ENCODE results near the gene ZBTB7A.
A peak's percentile ranks its signal among the peaks of the same experiment; 100 is the strongest.

Gene ZBTB7A

DNA sequence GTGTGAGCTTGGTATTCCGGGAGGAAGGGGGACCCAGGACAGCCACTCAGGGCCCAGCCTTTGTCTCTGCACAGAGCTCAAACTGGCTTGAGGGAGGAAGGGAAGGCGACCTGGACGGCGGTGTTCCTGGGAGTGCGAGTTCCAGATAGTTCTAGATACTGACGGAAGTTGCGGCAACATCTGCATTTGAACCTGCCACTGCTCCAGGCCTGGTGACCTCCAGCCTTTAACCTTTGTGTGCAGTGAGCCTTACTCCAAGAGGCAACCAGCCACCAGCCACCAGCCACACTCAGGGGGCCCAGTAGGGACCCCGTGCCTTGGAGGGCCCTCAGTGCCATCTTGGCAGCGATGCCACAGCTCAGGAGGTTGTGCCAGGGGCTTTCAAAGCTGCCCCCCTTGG is 15.5 kb upstream of the ZBTB7A start:
- Histone ChIP-seq H2AFZ (ENCODE audit: low read depth) (no peak overlapping the region), H3K4me1 (ENCODE audit: low read depth, poor library complexity, severe bottlenecking) (peaks cover 15% of the 10 kb centered on the region), H3K4me3 (IDR thresholded peaks at IDR 0.05; ENCODE audit: insufficient read depth, low read depth, low read length) (no peak overlapping the region), H3K9ac (no peak overlapping the region), H3K27ac (no peak overlapping the region), H3K36me3 (ENCODE audit: insufficient read depth) (no peaks in the 10 kb centered on the region), H3K4me2 (no peak overlapping the region), H3K79me2 (ENCODE audit: insufficient read depth, low read depth) (no peaks in the 10 kb centered on the region), H3K27me3 (ENCODE audit: insufficient read depth, low read depth) (no peaks in the 10 kb centered on the region), H4K20me1 (ENCODE audit: insufficient read depth) (no peaks in the 10 kb centered on the region)
- TF ChIP-seq, protein P1, sequence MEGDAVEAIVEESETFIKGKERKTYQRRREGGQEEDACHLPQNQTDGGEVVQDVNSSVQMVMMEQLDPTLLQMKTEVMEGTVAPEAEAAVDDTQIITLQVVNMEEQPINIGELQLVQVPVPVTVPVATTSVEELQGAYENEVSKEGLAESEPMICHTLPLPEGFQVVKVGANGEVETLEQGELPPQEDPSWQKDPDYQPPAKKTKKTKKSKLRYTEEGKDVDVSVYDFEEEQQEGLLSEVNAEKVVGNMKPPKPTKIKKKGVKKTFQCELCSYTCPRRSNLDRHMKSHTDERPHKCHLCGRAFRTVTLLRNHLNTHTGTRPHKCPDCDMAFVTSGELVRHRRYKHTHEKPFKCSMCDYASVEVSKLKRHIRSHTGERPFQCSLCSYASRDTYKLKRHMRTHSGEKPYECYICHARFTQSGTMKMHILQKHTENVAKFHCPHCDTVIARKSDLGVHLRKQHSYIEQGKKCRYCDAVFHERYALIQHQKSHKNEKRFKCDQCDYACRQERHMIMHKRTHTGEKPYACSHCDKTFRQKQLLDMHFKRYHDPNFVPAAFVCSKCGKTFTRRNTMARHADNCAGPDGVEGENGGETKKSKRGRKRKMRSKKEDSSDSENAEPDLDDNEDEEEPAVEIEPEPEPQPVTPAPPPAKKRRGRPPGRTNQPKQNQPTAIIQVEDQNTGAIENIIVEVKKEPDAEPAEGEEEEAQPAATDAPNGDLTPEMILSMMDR (conservative IDR thresholded peaks at IDR 0.05; ENCODE audit: low read depth, low read length): no peak

DNA sequence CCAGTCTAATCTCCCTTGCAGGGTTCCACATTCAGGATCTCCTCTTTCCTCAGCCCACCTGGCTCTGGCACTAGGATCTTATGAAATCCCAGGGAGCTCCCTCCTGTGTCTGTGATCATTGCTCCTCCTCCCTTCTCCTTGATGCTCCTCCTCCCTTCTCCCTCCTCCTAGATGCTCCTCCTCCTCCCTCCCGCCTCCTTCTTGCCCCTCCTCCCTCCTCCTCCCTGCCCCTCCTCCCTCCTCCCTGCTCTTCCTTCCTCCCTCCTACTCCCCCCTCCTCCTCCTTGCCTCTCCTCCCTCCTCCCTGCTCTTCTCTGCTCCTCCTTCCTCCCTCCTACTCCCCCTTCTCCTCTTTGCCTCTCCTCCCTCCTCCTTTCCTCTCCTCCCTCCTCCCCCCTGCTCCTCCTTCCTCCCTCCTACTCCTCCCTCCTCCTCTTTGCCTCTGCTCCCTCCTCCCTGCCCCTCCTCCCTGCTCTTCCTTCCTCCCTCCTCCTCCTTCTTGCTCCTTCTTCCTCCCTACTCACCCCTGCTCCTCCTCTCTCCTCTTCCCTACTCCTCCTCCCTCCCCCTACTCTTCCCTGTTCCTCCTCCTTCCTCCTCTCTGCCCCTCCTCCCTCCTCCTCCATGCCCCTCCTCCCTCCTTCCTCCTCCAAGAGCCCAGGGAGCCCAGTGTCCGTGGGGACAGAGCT is 14.9 kb upstream of the ZBTB7A start:
- Histone ChIP-seq H4K20me1 (ENCODE audit: insufficient read depth) (no peaks in the 10 kb centered on the region), H3K4me2 (no peak overlapping the region), H3K27ac (no peak overlapping the region), H3K9ac (no peak overlapping the region), H3K4me1 (ENCODE audit: low read depth, poor library complexity, severe bottlenecking) (peaks cover 21% of the 10 kb centered on the region), H3K4me3 (IDR thresholded peaks at IDR 0.05; ENCODE audit: insufficient read depth, low read depth, low read length) (no peak overlapping the region), H2AFZ (ENCODE audit: low read depth) (no peak overlapping the region), H3K36me3 (ENCODE audit: insufficient read depth) (no peaks in the 10 kb centered on the region), H3K79me2 (ENCODE audit: insufficient read depth, low read depth) (no peaks in the 10 kb centered on the region), H3K27me3 (ENCODE audit: insufficient read depth, low read depth) (no peaks in the 10 kb centered on the region)
- TF ChIP-seq, protein P1 (conservative IDR thresholded peaks at IDR 0.05; ENCODE audit: low read depth, low read length): no peak

- Histone ChIP-seq H3K36me3 (ENCODE audit: insufficient read depth) (no peaks in the 10 kb centered on the region), H3K9ac (no peak overlapping the region), H2AFZ (ENCODE audit: low read depth) (no peak overlapping the region), H3K27me3 (ENCODE audit: insufficient read depth, low read depth) (no peaks in the 10 kb centered on the region), H3K4me3 (IDR thresholded peaks at IDR 0.05; ENCODE audit: insufficient read depth, low read depth, low read length) (no peak overlapping the region), H4K20me1 (ENCODE audit: insufficient read depth) (no peaks in the 10 kb centered on the region), H3K4me1 (ENCODE audit: low read depth, poor library complexity, severe bottlenecking) (peaks cover 21% of the 10 kb centered on the region), H3K27ac (no peak overlapping the region), H3K4me2 (no peak overlapping the region), H3K79me2 (ENCODE audit: insufficient read depth, low read depth) (no peaks in the 10 kb centered on the region)
- TF ChIP-seq, protein P1 (conservative IDR thresholded peaks at IDR 0.05; ENCODE audit: low read depth, low read length): no peak
Measured at GRCh38 chr19:4080473-4080872, 13.8 kb upstream of the ZBTB7A start.

DNA sequence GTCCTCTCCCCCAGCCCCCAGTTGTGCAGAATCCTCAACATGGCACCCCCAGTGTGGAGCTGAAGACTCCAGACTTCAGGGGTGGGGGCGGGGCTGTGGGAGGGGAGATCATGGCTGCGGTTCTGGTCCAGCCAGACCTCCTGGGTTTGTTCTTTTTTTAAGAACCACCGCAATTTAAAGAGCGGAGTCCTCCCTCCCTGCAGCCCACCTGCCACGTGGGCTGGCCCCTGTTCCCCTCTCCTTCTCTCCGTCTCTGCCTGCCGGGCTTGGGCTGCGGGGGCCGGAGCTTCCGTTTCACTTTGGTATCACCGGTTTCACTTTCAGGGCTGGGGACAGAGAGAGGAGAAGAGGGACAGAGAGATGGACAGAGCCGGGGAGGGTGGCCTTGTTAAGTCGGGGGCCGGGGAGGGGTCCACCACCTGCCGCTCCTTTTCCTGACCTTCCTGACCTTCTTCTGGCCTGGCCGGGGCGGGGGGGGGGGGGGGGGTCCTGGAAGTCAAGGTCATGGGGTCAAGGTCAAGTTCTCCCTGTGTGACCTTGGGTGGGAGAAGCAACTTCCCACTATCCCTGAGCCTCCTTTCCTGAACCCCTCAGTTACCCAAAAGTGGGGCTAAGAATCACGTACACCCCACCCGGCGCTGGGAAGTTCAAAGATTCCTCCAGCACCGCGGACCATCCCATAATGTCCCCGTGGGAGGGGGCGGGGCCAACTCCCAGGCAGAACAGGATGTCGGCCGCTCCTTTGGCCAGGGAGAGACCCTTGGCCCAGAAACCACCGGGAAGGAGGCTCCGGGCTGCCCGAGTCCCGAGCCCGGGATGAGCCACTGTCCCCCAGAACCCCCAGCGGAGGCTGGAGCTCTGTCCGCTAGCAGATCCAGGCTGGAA is 11.3 kb upstream of the ZBTB7A start:
- TF ChIP-seq, protein P1 (conservative IDR thresholded peaks at IDR 0.05; ENCODE audit: low read depth, low read length): no peak
- H3K36me3 ChIP-seq (ENCODE audit: insufficient read depth): no peaks in the 10 kb centered on the region
- H3K4me2 ChIP-seq: peak overlapping the region; percentile 88
- H3K79me2 ChIP-seq (ENCODE audit: insufficient read depth, low read depth): no peaks in the 10 kb centered on the region
- H3K27ac ChIP-seq: no peak overlapping the region
- H3K9ac ChIP-seq: peak overlapping the region; percentile 61; the same call in 1 of the 2 replicates
- H4K20me1 ChIP-seq (ENCODE audit: insufficient read depth): no peaks in the 10 kb centered on the region
- H3K27me3 ChIP-seq (ENCODE audit: insufficient read depth, low read depth): 0 out of 2 replicates have a peak, but pooled peaks cover 5% of the 10 kb centered on the region
- H3K4me3 ChIP-seq (IDR thresholded peaks at IDR 0.05; ENCODE audit: insufficient read depth, low read depth, low read length): no peak overlapping the region
- H2AFZ ChIP-seq (ENCODE audit: low read depth): peak overlapping the region; percentile 82
- peaks cover 21% of the 10 kb centered on the region for H3K4me1 ChIP-seq (ENCODE audit: low read depth, poor library complexity, severe bottlenecking)

Data from KMS-11 (cell line).